K562 (cell line): ENCODE measurements around the gene COQ8B. TPM values are rescaled to one million over a fixed set of nuclear protein-coding genes. Genes with fewer than 3 reads are reported as not detected.
A peak's percentile ranks its signal among the peaks of the same experiment; 100 is the strongest.

Experiments used
- CBFB ChIP-seq: sonication (generic); formaldehyde crosslinking; IDR thresholded peaks from 2 replicates; pipeline ENCODE4 v1.4.0; 2020; ENCODE audit warnings: mild to moderate bottlenecking, missing genetic modification reagents
- ELF2 ChIP-seq: fragments of 250-450 bp; sonication (Bioruptor Pico); IDR thresholded peaks from 2 replicates; pipeline ENCODE4 v1.5.0; 2021; ENCODE audit warnings: mild to moderate bottlenecking
- EP400 ChIP-seq: fragments of 450-650 bp; IDR thresholded peaks from 2 replicates; pipeline ENCODE4 v1.6.1; 2017; ENCODE audit warnings: antibody characterized with exemption, mild to moderate bottlenecking, moderate library complexity
- FUS ChIP-seq: fragments of 200-400 bp; formaldehyde crosslinking; optimal IDR thresholded peaks from 2 replicates; pipeline ENCODE3; 2017; ENCODE audit warnings: low read depth, low read length
- GATA2 ChIP-seq: sonication (generic); formaldehyde crosslinking; IDR thresholded peaks from 2 replicates; pipeline ENCODE4 v1.4.0; 2020; ENCODE audit warnings: mild to moderate bottlenecking, missing genetic modification reagents
- GTF3C2 ChIP-seq: IDR thresholded peaks from 3 replicates; pipeline ENCODE4 v1.6.1; 2011; ENCODE audit warnings: borderline replicate concordance, mild to moderate bottlenecking, moderate library complexity; ENCODE audit not compliant: insufficient read length; ENCODE audit errors: extremely low read depth
- IRF9 ChIP-seq: fragments of 450-650 bp; IDR thresholded peaks from 2 replicates; pipeline ENCODE4 v1.6.1; 2016; ENCODE audit warnings: missing biosample characterization, missing genetic modification characterization
- KAT8 ChIP-seq: fragments of 450-650 bp; IDR thresholded peaks from 2 replicates; pipeline ENCODE4 v1.6.1; 2016; ENCODE audit warnings: low read depth, mild to moderate bottlenecking
- MCM5 ChIP-seq: fragments of 450-650 bp; IDR thresholded peaks from 2 replicates; pipeline ENCODE4 v1.6.1; 2016; ENCODE audit warnings: low read depth
- NBN ChIP-seq: fragments of 450-650 bp; IDR thresholded peaks from 2 replicates; pipeline ENCODE4 v1.6.1; 2016; ENCODE audit warnings: low read depth, mild to moderate bottlenecking
- POLR2AphosphoS2 ChIP-seq: IDR thresholded peaks from 2 replicates; pipeline ENCODE4 v1.6.1; 2012; ENCODE audit warnings: low read length, improper control_type of control experiment
- PRPF4 ChIP-seq: fragments of 200-400 bp; formaldehyde crosslinking; IDR thresholded peaks from one replicate; pipeline ENCODE4 v1.6.1; 2017; ENCODE audit warnings: low read length, low read depth, mild to moderate bottlenecking; ENCODE audit not compliant: insufficient read depth, poor library complexity, severe bottlenecking
- ZFP30 ChIP-seq: fragments of 250-450 bp; sonication (Bioruptor Pico); IDR thresholded peaks from 2 replicates; pipeline ENCODE4 v1.8.0; 2022; ENCODE audit warnings: moderate library complexity, mild to moderate bottlenecking, inconsistent platforms, borderline replicate concordance
- ZNF232 ChIP-seq: sonication (generic); formaldehyde crosslinking; IDR thresholded peaks from 2 replicates; pipeline ENCODE4 v1.8.0; 2022; ENCODE audit warnings: mild to moderate bottlenecking, missing genetic modification reagents
- ZNF354B ChIP-seq: fragments of 250-450 bp; sonication (Bioruptor Pico); IDR thresholded peaks from 2 replicates; pipeline ENCODE4 v1.4.0; 2020
- ZNF444 ChIP-seq: fragments of 250-450 bp; sonication (Bioruptor Pico); IDR thresholded peaks from 2 replicates; pipeline ENCODE4 v1.4.0; 2020; ENCODE audit warnings: mild to moderate bottlenecking, moderate library complexity
- polyA plus RNA-seq, 8 experiments: library from polyadenylated mRNA; depleted of rRNA in 4 of 8; stranded (reverse) in 5 of 8; unstranded in 3 of 8; fragments of >200 nt; fragmentation: Nextera tagmentation in 2 of 8; fragmentation: Illumina TruSeq in 1 of 8; extraction: Ambion mirVana in 2 of 8; extraction: Trizol in 1 of 8; gene quantifications; 2 replicates each; pipeline versions ENCODE4 v1.2.1 to v1.2.3, GENCODE V29; 2011 to 2014; ENCODE audit warnings: inconsistent platforms in 1 of 8, missing spikeins in 1 of 8
- total RNA-seq, 7 experiments: library from RNA; depleted of rRNA in 6 of 7; stranded (reverse); fragments of >200 nt in 6 of 7; fragmentation: Illumina TruSeq in 2 of 7; extraction: Trizol in 2 of 7; gene quantifications; 2 replicates each; pipeline versions ENCODE4 v1.2.1 to v1.2.3, GENCODE V29; 2011 to 2021; ENCODE audit warnings: low replicate concordance in 1 of 7
- TF ChIP-seq, protein P1 (sequence below): sonication (generic); formaldehyde crosslinking; IDR thresholded peaks from 2 replicates; pipeline ENCODE4 v1.8.0; 2022; ENCODE audit warnings: mild to moderate bottlenecking, low read depth, missing genetic modification reagents
- TF ChIP-seq, protein P2 (sequence below): fragments of 450-650 bp; formaldehyde crosslinking; IDR thresholded peaks from 2 replicates; pipeline ENCODE4 v1.4.0; 2020; ENCODE audit warnings: mild to moderate bottlenecking, moderate library complexity
- TF ChIP-seq, protein P3 (sequence below): fragments of 450-650 bp; IDR thresholded peaks from 2 replicates; pipeline ENCODE4 v1.6.1; 2017; ENCODE audit warnings: mild to moderate bottlenecking, moderate library complexity

The COQ8B gene
- total and polyA plus RNA-seq, 9 of the 15 experiments (the other 6 are each of a cell fraction or from before 2014, with no cell fraction given) = 0.41 to 32.3 (median 12.9) TPM

- TF ChIP-seq GTF3C2 = no peak
- TF ChIP-seq MCM5 = no peak
- 0 out of 2 replicates have a peak, but pooled peaks have one; percentile 62 for TF ChIP-seq ELF2 (CRISPR knock-in tag)
- no peak for TF ChIP-seq GATA2 (CRISPR knock-in tag)
- no peak for TF ChIP-seq ZNF354B
- peak; percentile 89 for TF ChIP-seq NBN
- peak; percentile 57; the same call in 1 of the 2 replicates for TF ChIP-seq POLR2AphosphoS2
- TF ChIP-seq KAT8 = no peak
- TF ChIP-seq, protein P1, sequence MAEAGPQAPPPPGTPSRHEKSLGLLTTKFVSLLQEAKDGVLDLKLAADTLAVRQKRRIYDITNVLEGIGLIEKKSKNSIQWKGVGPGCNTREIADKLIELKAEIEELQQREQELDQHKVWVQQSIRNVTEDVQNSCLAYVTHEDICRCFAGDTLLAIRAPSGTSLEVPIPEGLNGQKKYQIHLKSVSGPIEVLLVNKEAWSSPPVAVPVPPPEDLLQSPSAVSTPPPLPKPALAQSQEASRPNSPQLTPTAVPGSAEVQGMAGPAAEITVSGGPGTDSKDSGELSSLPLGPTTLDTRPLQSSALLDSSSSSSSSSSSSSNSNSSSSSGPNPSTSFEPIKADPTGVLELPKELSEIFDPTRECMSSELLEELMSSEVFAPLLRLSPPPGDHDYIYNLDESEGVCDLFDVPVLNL (CRISPR knock-in tag) = peak; percentile 85
- no peak for TF ChIP-seq PRPF4
- peak; percentile 73; the same call in 1 of the 2 replicates for TF ChIP-seq IRF9 (tag)
- TF ChIP-seq, protein P2, sequence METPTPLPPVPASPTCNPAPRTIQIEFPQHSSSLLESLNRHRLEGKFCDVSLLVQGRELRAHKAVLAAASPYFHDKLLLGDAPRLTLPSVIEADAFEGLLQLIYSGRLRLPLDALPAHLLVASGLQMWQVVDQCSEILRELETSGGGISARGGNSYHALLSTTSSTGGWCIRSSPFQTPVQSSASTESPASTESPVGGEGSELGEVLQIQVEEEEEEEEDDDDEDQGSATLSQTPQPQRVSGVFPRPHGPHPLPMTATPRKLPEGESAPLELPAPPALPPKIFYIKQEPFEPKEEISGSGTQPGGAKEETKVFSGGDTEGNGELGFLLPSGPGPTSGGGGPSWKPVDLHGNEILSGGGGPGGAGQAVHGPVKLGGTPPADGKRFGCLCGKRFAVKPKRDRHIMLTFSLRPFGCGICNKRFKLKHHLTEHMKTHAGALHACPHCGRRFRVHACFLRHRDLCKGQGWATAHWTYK = no peak
- TF ChIP-seq CBFB (CRISPR knock-in tag) = no peak
- TF ChIP-seq ZNF444 = no peak
- TF ChIP-seq EP400 = peak; percentile 98
- no peak for TF ChIP-seq ZNF232 (CRISPR knock-in tag)
- TF ChIP-seq, protein P3, sequence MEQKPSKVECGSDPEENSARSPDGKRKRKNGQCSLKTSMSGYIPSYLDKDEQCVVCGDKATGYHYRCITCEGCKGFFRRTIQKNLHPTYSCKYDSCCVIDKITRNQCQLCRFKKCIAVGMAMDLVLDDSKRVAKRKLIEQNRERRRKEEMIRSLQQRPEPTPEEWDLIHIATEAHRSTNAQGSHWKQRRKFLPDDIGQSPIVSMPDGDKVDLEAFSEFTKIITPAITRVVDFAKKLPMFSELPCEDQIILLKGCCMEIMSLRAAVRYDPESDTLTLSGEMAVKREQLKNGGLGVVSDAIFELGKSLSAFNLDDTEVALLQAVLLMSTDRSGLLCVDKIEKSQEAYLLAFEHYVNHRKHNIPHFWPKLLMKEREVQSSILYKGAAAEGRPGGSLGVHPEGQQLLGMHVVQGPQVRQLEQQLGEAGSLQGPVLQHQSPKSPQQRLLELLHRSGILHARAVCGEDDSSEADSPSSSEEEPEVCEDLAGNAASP = no peak
- TF ChIP-seq FUS = no peak
- no peak for TF ChIP-seq ZFP30 (CRISPR knock-in tag)
These were observed 33.6 kb upstream of the COQ8B start, which contains the start of gene ACTMAP (continued) for GRCh38 chr19:40750058-40750873.
